Dermis blood vessel endothelial cell (primary cell): ENCODE data around the gene RAPGEF4. TPM values are rescaled to one million over a fixed set of nuclear protein-coding genes. Genes with fewer than 3 reads are reported as not detected.
A peak's percentile ranks its signal among the peaks of the same experiment; 100 is the strongest.
"Not testable (repeated sequence)": the region's sequence is repeated elsewhere in the genome, so short reads cannot be mapped to it uniquely, and the experiment has no call there.

ENCODE experiments used
- DNase-seq: peaks from one replicate; pipeline ENCODE4 v3.0.0; 2010
- total RNA-seq: library from RNA; depleted of rRNA; stranded (reverse); fragments of >200 nt; gene quantifications from 2 replicates; pipeline ENCODE4 v1.2.3, GENCODE V29; 2014

RAPGEF4 gene
- total RNA-seq, 1 donor from 2014 or later, result 30.5 TPM

GRCh38 chr2:172775319-172775718 is 39.7 kb downstream of the RAPGEF4 start:
- DNase-seq, result no peak

GRCh38 chr2:172777431-172777830 is 41.8 kb downstream of the RAPGEF4 start:
- no peak for DNase-seq

DNA sequence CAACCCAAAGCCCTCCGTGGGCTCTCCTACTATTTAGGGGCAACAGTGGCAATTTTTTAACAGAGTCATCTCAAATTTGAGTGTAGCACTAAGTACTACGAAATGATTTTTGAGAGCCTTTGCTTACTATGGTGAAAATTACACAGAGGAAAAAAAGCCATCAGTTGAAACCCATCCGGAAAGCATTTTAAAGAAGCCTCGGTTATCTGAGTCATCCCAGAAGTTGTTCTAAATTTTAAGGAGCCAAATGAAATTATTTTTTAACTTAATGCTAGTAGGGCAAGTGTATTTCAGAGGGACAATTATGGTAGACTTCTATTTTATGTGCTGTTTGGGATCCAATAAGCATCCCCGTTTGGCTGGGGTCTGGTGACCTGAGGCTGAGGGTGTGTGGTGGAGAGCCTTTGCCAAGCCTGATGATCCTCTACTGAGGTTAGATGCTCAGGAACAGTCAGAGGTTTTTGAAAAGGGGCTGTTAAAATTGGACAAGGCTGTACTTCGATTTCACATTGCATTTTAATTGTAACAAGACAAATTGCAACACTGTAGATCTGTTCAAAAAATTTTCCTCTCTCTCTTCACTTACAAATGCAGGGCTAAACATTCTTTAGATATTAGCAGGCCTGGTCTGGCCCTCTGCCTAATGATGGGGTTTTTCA is 47.0 kb downstream of the RAPGEF4 start:
- DNase-seq, result no peak

DNA sequence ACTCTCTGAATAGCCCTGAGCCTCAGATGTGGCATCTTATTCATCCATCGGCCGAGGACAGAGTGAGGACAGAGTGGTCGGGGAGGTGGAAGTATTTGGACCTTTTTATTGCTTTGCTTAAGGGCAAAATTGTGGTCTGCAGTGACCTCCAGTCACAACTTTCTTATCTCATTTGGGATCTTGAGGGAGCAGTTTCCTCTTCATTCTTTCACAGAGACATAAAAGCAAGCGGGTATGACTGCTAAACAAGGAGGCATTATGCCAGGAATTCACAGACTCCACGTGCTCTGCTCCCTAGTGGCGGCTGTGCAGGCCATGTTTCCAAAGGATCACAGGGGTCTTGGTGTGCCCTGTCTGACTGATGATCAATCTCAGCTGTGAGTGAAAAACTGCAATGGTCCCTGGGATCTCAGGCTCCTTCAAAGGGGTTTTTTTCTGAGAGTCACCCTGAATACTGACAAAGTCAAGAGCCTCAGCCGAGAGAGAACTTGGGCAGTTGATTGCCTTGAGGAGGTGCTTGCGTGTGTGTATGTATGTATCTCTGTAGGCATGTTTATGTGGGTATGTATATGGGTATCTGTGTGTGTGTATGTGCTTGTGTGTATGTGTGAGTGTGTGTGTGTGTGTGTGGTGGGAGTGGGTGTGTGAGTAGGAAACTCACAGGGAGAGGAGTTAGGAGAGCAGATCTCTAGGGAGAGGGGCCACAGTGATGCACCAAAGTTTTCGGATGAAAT is 47.7 kb downstream of the RAPGEF4 start:
- peak; percentile 60 for DNase-seq

- DNase-seq, result no peak
Measured at GRCh38 chr2:172788871-172789270, 53.2 kb downstream of the RAPGEF4 start.

GRCh38 chr2:172790404-172790803 is 54.8 kb downstream of the RAPGEF4 start:
- no peak for DNase-seq

DNA sequence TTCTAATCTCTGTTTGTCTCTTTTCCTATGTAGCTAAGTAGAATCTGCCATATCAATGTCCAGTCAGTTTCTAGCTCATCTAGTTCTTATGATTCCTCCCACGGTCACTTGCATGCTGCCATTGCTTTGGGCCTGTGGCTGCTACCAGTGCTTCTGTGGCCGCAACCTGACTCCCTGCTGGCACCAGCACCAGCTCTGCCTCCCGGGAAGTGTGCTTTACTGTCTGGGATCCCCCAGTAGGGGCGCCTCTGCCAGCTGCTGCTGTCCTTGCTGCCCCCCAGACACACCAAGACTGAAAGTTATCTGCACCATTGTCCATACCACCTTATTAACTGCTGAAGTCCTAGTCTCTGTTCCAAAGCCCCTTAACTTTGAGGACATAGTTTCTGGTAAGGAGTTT is 56.3 kb downstream of the RAPGEF4 start:
- no peak for DNase-seq

DNA sequence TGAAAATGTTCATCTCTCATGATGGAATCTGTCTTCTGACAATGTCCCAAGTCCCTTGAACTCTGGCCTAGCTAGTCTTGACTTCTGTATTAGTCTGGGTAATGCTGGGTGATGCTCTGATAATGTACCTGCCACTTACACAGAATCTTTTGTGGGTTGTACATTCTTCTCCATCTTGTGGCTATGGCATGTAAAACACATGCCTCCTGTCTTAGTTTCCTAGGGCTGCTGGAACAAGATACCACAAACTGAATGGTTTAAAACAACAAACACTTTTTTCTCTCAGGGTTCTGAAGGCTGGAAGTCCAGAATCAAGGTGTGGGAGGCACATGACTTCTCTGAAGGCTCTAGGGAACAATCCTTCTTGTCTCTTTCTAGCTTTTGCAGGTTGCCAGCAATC is 57.1 kb downstream of the RAPGEF4 start:
- no peak for DNase-seq

DNA sequence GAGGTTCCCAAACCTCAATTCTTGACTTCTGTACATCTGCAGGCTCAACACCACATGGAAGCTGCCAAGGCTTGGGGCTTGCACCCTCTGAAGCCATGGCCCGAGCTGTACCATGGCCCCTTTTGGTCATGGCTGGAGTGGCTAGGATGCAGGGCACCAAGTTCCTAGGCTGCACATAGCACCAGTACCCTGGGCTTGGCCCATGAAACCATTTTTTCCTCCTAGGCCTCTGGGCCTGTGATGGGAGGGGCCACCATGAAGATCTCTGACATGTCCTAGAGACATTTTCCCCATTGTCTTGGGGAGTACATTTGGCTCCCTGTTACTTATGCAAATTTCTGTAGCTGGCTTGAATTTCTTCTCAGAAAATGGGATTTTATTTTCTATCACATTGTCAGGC is 67.7 kb downstream of the RAPGEF4 start:
- DNase-seq, result not testable (repeated sequence)

GRCh38 chr2:172804423-172804822 is 68.8 kb downstream of the RAPGEF4 start:
- DNase-seq, result no peak

GRCh38 chr2:172806493-172806892 is 70.8 kb downstream of the RAPGEF4 start:
- DNase-seq, result peak; percentile 76

- DNase-seq, result no peak
Measured at GRCh38 chr2:172806996-172807395, 71.4 kb downstream of the RAPGEF4 start.

GRCh38 chr2:172808156-172808555 is 72.5 kb downstream of the RAPGEF4 start:
- no peak for DNase-seq

DNA sequence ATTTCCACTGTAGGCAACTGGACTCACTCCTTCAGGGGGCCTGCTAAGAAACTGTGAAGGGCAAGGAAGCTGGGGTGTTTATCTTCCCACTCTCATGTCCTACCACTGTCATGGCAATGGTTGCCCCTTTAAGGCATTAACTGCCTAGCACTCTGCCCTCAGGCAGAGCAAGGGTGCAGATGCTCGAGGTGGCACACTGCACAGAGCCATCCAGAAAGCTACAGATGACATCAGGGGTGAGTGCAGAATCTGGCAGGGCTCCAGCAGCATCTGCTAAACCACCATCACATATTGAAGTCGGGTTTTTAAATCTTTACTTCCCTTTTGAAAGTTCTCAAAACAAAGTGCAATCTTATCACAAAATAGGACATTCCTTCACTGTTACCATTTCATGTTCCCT is 75.4 kb downstream of the RAPGEF4 start:
- no peak for DNase-seq

DNA sequence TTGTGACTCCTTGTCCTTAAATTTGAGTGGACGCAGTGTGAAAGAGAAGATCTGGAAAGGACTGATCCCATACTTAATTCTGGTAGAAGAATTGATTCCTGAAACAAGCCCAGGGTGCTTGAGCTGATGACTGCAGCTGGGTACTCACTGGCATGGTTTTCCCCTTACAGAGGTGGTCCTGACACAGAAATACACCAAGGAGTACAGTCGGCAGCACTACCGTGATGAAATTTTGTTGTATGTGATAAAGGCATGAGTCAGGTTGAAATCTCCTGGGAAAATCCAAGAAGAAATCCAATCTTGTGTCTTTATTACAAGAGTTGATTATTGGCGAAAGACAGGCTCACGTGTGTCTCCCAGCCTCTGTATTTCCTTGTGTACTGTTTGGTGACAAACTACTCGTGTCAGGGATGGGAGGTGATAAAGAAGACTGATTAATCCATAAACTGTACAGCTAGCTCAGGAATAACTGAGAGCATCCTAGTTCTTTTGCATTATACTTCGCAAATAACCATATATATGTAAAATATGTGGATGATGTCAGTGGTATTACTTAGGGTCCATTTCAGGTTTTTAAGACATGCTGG is 76.6 kb downstream of the RAPGEF4 start:
- DNase-seq, result no peak

GRCh38 chr2:172813314-172813888 is 77.8 kb downstream of the RAPGEF4 start:
- peak; percentile 71 for DNase-seq

DNA sequence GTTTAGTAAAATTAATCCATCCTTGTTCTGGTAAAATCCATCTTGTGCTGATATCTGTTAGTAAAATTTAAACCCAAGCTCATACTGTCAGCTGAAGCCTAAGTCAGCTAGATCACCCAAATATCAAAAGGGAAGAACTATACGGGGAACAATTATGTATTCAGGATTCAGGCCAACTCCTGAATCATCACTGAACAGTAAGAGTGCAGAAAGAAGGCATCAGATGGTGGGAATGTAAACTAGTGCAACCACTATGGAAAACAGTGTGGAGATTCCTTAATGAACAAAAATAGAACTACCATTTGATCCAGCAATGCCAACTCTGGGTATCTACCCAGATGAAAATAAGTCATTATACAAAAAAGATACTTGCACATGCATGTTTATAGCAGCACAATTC is 81.8 kb downstream of the RAPGEF4 start:
- DNase-seq, result no peak

DNA sequence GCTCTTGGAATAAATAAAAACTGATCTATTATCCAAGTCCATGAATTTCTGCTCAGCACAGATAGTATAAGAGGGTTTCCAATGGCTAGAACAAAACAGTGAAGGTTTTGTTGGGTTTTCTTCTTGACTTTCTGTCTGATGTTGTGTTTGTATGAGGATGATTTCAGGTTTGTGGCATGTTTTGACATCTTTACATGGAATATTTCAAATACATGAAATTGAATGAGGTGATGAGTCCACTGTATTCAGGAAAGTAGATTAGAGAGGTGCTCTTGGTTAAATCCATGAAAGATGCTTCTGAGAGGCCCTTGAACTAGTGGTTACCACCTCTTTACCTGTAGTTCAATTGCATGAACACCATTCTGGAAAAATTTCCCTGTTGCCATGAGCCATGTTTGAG is 84.3 kb downstream of the RAPGEF4 start:
- DNase-seq, result no peak

GRCh38 chr2:172821370-172822338 is 86.0 kb downstream of the RAPGEF4 start:
- DNase-seq, result peak; percentile 86

GRCh38 chr2:172822585-172822984 is 86.9 kb downstream of the RAPGEF4 start:
- DNase-seq, result no peak

DNA sequence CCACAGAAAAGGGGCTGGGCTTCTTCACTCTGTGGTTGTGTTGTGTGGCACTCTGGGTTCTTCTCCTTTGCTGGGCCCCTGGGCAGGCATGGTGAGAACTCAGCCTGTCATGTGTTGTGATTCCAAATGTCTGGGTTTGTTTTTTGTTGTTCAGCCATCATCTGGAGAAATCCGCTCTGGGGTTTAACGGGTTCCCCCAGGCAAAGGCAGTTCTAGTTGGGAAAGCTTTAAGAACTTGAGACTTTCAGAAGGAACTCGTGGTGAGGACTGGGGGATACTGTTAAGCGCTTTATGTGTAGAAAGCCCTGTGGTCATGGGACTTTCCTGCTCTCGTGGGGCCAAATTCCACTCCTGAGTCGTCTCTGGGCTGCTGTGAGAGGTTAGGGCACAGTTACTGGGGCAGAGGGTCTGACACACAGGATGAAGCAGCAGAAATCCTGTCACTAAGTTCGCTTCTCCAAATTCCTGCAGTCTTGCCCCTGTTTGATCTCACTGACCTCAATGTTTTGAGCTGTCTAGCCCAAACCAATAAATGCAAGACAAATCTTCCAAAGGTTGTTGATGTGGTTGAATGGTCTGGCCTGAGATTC is 87.7 kb downstream of the RAPGEF4 start:
- DNase-seq, result no peak

DNA sequence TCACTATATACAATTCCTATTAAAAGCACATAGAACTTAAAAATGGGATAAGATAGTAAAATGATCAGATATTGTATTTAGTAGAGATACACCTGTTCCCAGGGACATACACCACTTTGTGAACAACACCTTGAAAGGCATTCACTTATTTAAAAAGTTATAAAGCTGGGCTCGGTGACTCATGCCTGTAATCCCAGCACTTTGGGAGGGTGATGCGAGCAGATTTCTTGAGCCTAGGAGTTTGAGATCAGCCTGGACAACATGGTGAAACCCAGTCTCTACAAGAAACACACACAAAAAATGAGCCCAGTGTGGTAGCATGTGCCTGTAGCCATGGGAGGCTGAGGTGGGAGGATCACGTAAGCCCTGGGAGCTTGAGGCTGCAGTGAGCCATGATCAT is 90.9 kb downstream of the RAPGEF4 start:
- no peak for DNase-seq
